HG03439 (cell line): ENCODE results near the gene ANTXR1.

ENCODE experiments used
- ATAC-seq: cut with Tn5 transposase; IDR thresholded peaks from one replicate; pipeline ENCODE4 v1.9.1; 2021; ENCODE audit warnings: mild to moderate bottlenecking, moderate library complexity; ENCODE audit not compliant: unreplicated experiment

The ANTXR1 gene

DNA sequence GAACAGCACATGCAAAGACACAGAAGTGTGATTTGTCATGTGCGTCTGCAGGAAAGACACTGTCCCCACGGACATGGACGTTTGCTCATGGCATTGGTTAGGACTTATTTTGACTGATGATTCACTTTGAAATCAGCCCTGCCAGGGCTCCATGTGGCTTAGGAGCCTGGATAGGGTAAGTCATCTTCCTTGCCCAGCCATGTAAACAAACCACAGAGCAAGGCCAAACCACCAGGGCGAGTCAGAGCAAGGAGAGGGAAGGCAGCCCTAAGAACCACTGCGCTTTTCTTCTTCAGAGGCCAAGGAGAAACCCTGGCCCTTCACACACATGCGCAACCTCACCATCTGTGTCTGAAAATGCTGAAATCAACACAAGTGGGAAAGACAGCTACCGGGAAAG lies 285.3 kb downstream of the ANTXR1 start:
- ATAC-seq, result no peak

DNA sequence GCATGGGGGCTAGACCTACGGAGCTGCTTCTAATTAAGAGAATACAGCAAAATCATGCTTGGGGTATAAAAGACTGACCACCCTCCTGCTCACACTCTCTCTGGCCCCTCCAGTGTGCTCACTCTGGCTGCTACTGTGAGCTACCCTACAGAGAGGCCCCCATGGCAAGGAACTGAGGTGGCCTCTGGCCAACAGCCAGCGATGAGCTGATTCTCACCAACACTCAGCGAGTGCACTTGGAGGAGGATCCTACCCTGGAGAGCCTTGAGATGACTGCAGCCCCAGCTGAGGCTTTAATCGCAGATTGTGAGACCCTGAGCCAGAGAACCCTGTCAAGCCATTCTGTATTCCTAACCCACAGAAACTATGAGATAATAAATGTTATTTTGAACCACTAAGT lies 285.9 kb downstream of the ANTXR1 start:
- ATAC-seq, result no peak
